Activated CD4-positive, CD25-positive, alpha-beta regulatory T cell (primary cell): Measurements from ENCODE around the gene RETREG3.

Experiments used
- DNase-seq, 4 experiments: peaks; one replicate each; lab custom pipeline; 2025; lab: John Stamatoyannopoulos, UW

Gene RETREG3

GRCh38 chr17:42531455-42532354, 77.5 kb downstream of the RETREG3 start:
- peak in 1 of 4 experiments; percentile 18 for DNase-seq

- DNase-seq: no peak
Observed at GRCh38 chr17:42530952-42531454, 78.2 kb downstream of the RETREG3 start.
